Stimulated activated CD4-positive, alpha-beta T cell treated with anti-CD3 and anti-CD28 coated beads, TNF-alpha, amount 100 ng/mL, for 24 hours (primary cell): ENCODE data around the gene GLYR1.
"Not testable (repeated sequence)": the region's sequence is repeated elsewhere in the genome, so short reads cannot be mapped to it uniquely, and the experiment has no call there.

Source experiments
- DNase-seq, 3 experiments: peaks; one replicate each; pipeline ENCODE4 v3.0.0-alpha.2; 2020; ENCODE audit warnings: low read depth in 3 of 3

GLYR1 gene

DNA sequence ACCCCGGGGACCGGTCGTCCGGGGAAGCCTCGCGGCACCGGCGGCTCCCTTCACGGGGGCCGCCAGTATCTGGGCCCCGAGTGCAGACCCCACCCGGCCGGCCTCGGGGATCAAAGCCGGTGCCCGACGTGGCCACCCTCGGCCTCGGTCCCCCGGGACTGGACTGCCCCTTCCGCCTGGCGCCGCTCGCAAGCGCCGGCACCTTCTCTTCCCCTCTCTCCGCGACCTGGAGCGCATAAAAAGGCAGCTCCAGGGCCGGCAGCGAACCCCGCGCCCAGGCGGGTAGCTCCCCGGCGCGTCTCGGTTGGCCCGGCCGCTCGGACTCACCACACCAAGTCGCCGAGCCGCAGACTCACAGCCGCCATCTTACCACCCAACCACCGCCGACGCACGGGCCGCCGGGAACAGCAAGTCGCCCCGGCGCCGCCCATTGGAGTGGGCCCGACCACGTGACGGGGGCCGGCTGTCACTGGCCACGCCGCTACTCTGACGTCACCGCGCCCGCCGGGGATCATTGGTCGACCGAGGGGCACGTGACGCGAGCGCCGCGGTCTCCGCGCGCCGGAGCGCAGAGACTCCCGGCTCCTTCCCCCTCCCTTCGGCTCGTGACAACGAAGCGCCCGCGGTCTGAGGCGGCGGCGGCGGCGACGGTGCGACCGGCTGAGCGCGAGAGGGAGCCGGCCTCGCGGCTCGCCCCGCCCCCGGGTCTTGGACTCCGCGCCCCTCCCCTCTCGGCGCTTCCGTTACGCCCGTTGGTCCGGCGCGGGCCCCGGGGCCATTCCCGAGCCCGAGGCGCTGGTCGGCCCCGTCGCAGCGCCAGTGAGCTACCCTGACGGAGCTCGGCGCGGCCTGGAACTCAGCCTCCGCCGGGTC is at the start of gene GLYR1, which contains the start of gene UBN1:
Gene GLYR1 (minus strand): TSS at position 388 of the 873 bp plus-strand sequence. CDS start 23 bp downstream, at position 365.
Gene UBN1 (plus strand): TSS at position 581 of the 873 bp plus-strand sequence. CDS start 5,437 bp downstream, outside the sequence.
- DNase-seq: peak; percentile 100

DNA sequence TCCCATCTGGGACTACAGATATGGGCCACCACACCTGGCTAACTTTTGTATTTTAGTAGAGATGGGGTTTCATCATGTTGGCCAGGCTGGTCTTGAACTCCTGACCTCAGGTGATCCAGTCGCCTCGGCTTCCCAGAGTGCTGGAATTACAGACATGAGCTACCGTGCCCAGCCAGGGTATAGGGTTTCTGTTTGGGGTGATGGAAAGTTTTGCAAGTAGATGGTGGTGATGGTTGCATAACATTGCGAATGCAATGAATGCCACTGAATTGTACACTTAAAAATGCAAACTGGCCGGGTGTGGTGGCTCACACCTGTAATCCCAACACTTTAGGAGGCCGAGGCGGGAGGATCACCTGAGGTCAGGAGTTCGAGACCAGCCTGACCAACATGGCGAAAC is 49.7 kb upstream of the GLYR1 start:
- not testable (repeated sequence) for DNase-seq

DNA sequence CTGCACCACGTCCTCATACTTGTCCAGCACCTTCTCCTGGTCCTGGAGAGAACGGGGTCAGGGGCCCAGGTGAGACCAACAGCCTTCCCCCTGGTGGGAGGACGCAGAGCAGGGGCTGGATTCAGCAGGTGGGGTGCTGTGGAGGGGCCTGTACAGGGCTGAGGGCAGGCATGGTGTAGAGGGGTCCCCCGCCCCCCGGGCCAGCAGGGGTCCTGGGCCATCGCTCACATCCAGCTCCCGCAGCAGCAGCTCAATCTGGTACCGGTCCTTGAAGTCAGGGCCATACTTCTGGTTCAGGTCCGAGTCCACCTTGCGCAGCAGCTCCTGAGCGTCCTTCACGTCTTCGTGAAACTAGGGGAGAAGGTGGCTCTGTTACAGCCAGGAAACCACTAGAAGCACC is 48.3 kb upstream of the GLYR1 start:
- DNase-seq: no peak

DNA sequence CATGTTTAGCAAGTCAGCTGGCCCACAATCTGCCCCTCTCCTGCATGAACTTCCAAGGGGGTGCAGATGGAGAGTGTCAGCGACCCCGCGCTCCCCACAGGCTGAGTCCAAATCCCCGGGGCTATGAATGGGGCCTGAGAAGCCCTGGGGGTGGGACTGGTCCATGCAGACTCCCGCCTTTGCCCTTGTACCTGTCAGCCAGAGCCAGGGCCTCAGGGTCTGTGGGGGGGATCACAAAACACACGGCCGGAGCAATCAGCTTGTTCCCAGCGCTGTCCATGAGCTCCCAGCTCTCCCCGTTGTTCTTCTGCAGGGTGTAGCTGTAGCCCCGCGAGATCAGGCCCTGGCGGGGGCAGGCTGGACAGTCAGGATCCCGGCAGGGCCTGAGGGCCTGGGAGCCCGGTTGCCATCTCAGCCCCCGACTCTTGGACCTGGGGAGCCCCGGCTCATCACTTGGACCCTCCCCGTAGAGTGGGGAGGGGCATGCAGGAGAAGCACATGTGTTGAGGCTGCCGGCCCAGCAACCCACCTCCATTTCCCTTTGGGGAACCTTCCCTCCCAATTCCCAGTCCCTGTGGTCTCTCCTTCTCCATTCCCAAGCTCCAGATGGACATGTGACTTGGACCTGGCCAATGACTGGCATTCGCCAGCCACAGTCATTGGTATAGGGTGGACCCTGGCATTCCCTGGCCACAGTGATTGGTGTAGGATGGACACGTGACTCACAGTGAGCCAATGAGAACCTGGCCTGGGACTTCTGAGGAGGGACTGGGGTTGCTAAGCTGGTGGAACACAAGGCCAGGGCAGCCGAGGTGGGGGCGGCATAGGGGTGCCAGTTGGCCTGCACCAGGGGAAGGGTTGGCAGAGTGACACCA is 47.4 kb upstream of the GLYR1 start:
- no peak for DNase-seq

DNA sequence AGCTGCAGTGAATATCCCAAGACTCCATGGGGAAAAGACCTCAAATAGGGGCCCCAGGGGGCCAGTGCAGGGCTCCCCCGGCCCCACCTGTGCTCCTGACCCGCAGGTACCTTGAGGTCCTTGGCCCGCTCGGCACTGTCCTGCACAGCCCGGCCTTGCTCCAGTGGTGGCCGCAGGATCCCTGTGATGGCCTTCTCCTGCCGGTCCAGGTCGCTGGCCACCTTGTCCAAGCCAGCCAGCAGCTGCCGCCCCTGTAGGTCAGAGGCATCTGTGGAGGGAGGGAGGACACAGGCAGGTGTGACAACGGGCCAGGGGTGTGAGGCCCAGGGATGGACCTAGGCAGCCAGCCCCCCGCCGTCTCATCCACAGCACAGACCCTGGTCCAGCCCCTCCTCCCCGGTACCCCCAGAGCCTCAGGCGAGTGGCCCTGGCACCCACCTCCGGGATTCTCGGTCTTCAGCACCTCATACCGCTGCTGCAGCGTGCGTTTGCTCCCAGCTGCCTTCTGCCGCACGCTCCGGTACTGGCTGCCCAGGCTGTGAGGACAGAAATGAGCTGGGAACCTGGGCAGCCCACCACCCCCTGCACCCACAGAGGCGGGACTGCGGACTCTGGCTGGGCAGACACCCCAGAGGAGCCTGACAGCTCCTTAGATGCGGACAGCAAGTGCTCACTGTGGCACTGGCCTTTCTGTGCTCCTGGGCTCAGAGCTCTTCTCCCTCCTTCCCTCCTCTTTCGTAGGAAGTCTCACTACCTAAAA is 46.2 kb upstream of the GLYR1 start:
- no peak for DNase-seq

DNA sequence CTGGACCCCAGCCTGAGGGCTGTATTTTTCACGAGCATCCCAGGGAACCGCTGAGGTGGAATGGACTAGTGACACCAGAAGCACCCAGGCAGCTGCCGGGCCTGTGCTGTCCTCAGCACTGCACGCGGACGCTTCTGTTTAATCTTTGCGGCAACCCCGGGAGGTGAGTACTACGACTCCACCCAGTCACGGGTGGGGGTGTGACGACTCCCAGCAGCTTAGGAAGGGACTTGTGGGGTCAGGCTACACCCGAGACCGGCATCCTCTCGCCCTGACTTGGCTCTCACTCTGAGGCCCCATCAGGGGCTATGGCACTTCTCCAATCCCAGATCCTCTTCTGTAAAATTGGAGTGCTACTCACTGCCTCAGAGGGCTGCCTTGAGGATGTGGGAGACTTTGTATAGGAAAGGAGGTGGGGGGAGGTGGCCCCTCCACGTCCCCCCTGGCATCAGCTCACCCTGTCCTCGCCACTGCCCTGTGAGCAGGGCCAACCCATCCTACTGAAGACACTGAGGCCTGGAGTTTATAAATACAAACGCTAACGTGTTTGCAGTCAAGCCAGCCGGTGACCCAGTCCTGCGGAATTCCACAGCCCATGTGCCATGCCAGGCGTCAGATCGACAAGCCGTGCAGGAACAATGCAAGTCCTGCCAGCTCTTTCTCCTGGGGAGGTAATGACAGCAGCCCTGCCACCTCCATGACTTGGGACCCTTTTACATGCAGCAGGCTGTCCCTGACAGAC is 45.4 kb upstream of the GLYR1 start:
- no peak for DNase-seq

DNA sequence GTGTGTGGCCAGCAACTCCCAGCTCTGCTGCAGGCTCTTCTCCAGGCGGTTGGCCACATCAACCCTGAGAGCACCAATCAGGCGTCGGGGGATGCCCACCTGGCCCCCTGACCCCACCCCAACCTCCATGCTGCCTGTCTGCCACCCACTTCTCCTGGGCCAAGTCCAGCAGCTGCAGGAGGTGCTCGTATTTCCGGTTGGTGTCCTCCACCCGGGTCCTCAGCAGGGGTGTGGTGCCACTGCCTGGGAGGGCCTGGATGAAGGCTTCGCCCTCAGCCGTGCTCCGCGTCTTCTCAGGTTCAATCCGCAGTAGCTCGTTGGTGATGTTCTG is 44.8 kb upstream of the GLYR1 start:
- no peak for DNase-seq

DNA sequence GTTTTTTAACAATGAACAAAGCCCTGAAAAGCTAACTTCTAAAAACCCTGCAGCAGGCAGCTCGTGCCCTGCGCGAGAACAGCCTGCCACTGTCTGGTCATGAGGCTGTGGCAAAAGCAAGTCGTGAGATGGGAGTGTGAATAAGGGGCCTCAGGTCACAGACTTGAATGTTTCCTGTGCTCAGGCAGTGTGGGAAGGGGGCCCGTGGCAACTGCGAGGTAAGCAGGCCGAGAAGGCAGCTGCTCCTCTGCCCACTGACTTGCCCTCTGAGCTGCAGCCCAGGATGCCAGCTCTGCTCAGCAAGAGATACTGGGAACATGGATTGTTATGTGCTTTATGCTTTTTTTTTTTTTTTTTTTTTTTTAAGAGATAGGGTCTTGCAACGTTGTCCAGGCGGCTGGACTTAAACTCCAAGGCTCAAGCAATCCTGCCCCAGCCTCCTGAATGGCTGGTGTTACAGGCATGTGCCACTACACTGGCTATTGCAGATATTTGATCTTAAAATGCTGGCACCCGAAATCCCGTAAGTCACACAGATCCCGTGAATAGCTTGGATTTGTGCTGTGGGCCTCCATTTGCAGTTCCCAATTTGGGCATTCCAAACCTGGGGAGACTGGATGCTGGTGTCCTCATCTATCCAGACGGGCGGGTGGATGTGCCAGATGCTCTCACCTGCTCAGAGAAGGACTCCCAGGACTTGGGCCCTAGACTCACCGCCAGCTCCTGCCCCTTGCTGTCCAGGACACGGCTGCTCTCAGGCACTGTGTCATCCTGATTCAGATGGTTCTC is 44.2 kb upstream of the GLYR1 start:
- DNase-seq: no peak

DNA sequence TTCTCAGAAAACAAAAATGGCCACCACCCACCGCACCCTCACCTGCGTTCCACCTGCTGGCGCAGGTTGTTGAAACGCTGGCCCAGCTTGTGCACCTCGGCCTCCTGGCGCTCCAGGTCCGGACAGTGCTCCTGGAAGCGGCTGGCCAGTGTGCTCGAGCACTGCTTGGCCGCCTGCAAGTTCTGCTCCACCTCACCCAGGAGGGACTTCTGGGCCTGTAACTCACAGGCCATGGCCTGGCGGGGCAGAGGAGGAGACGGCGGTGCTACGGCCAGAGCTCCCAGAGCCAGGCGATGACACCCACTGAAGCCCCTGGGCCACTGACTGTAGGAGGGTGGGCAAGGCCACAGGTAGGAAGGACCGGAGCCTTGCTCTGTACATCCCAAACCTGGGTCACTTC is 43.6 kb upstream of the GLYR1 start:
- no peak for DNase-seq

DNA sequence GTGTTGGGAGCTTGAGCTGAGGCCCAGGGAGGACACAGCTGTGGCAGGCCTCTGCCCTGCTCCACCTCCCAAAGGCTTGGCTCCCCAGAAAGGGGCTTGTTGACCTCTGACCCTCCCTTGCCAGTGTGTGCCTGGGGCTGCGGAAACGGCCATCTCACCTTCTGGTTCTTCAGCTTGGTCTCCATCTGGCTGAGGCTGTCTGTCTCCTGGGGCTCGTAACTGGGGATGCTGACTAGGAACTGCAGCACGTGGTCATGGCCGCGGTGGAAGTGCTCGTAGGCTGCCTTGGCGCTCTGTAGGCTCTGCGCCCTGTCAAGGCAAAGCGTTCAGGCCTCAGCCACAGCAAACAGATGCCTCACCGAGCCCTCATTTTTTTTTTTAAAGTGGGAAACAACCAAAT is 42.9 kb upstream of the GLYR1 start:
- no peak for DNase-seq

DNA sequence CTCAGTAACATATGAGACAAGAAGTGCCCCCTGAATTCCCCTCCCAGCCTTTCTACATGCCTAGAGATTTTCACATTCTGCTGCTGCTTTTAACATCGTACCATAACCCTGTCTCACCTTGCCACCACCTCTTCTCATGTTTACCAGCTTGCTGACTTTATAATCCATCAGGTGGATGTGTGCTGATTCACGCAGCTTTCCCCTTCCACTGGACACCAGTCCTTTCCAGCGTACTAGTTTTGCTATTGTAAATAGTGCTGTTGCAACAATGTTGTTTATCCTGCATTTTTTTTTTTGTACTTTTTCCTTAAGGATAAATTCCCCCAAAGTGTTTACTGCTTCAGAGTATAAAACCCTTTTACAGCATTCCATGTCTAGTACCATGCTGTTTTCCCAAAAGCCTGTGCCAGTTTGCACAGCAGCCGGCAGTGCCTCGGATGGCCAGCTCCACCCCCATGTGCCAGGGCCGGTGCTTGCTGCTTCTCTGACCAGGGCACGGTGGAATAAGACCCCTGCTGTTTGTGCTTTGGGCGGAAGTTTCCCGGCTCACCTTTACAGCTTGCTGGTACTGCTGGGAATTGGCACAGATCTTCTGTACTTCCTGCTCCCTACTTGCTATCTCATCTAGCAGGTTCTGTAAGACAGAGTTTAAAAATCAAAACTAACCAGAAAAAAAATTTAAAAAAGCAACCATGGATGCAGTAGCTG is 41.5 kb upstream of the GLYR1 start:
- no peak for DNase-seq

DNA sequence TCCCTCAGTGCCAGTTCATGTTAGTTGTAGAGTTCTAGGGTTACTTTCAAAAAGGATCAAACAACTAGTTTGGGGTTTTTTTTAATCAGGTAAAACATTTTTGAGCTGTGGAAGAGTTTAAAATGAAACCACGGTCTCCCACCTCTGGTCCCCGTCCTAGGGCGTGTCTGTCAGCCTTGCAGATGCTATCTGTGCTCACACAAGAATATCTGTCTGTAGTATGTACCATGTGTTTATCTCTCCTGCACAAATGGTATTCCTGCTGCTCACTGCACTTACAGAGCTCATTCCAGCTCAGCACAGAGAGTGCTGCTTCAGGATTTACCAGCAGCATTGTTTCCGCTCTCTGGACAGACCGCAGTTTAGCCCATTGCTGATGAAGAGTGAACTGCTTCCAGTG is 39.1 kb upstream of the GLYR1 start:
- DNase-seq: no peak

DNA sequence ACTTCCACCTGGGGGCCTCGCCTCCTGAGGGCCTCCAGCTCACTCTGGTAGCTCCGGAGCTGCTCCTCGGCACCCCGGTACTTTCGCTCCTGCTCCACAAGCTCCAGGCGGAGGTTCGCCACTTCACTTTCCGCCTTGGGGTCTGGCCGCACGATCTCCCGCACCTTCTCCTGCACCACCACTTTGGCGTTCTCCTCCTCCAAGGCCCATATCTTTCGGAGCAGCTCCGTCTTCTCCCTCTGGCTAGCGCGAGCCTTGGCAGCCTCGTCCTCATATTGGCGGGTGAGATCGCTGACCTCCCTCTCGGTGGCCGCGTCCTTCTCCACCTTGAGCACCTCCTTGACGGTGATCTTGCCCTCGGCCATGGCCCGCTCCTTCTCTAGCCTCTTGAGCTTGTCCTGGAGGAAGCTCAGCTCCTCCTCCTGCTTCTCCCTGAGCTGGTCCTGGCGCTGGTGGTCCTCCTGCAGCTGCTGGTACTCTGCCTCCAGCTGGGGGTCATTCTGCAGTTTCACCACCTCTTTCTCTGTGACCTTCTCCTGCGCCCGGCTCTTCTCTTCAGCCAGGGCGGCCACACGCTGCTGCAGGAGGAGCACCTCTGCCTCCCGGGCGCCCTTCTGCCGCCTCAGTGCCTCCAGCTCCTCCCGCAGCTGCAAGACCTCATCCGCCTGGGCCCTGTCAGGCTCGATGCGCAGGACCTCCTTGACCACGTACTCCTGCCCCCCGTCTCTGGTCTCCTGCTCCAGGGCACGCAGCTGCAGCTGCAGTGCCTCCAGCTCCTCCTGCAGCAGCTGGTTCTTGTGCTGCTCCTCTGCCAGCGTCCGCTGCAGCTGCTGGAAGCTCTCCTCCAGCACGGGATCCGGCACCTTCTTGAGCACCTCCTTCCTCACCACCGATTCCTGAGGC is 38.1 kb upstream of the GLYR1 start:
- no peak for DNase-seq

DNA sequence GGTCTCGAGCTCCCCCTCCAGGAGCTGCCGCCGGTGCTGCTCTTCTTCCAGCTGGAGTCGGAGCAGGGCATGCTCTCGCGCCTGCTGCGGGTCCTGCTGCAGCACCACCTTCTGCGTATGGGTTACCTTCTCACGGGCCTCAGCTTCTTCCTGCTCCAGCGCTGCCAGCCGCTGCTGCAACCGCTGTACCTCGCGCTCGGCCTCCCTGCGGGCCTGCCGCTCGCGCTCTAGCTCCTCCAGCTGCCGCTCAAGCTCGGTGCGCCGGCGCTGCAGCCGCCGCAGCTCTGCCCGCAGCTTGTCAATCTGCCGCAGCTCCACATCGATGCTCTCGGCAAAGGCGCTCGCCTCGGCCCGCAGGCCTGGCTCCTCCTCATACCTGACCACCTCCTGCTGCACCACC is 37.1 kb upstream of the GLYR1 start:
- no peak for DNase-seq

DNA sequence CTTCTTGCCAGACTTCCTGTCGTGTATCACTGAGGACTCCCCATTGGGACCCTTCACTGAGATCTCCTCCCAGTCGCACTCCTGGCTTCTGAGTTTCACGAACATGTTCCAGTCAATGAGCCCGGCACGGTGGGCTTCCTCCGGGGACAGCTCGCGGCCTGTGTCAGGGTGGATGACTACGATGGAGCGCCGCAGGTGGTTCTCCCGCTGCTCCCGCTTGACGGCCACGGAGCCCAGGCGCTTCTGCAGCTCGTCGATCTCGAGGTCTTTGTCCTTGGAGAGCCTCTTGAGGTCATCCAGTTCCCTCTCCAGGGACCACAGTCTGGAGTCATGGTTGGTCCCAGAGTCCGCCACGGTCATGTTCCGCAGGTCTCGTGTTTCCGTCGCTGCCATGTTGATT is 36.4 kb upstream of the GLYR1 start:
- DNase-seq: no peak

DNA sequence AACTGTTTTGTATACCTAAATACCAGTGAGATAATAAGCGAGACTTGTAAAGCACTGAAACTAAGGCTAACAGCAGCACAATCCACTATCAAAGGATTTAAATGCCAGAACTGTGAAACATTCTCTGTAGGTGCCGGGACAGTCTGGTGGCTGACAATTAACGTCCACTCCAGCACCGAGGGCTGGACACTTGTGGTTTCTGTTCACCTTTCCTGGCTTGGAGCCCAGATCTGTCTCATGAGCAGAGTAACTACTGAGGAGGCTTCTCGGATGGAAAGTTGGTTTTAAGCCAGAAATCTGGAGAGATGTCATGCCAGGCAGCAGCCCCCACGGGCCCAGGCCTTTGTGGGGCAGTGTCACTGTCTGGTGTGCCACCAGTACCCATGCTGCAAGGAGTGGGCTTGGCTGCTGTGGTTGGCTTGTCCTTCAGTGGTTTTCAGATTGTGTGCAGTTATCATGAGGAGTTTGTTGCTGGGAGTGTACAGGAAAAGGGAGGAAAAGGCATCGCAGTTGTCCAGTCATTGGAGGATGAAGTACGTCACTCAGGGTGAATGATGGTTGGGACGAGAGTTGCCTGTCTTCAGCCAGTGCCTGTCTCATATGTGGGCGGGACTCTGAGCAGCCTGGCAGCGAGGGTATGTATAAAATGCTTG is 35.7 kb upstream of the GLYR1 start:
- no peak for DNase-seq

DNA sequence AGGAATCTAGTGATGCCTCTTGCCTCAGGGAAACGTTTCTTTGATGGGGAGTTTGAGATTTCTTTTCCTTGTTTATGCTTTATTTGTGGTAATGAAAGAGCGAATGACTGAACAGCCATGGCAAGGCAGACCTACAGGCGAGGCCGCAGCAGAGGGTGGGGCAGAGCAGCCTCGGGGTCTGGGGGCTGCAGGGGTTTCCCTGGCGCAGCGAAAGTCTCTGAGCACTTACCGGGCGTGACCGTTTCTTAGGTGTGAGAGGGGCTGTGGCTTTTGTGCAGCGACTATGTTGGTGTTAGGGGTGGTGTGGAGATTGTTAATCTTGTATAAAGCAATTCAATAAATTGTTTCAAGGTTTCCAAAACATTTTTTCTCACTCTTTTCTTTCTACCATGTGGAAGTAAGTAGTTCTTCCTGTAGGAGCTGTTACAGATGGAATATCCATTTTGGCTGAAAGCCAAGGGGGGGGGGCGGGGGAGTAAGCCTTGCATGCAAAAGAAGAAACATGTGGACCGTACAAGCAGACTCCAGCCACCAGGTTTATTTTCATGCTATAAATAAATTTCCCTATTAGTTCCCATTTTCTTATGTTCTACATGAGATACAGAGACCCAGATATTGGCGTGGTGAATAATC is 35.0 kb upstream of the GLYR1 start:
- no peak for DNase-seq
